Brain microvascular endothelial cell (primary cell): ENCODE results near the gene TMEM132D.

ENCODE experiments used
- DNase-seq: peaks from one replicate; pipeline ENCODE4 v3.0.0-alpha.2; 2020
- H3K27ac ChIP-seq: fragments of 250-450 bp; sonication (Bioruptor Pico); 2 replicates; pipeline ENCODE4 v1.5.1; 2020; ENCODE audit warnings: mild to moderate bottlenecking, moderate library complexity
- H3K27me3 ChIP-seq: fragments of 250-450 bp; sonication (Bioruptor Pico); replicated peaks from 2 replicates; pipeline ENCODE4 v1.5.1; 2020; ENCODE audit warnings: mild to moderate bottlenecking
- H3K36me3 ChIP-seq: fragments of 250-450 bp; sonication (Bioruptor Pico); replicated peaks from 2 replicates; pipeline ENCODE4 v1.5.1; 2020; ENCODE audit warnings: mild to moderate bottlenecking
- H3K4me3 ChIP-seq: 2 replicates; pipeline ENCODE4 v1.5.1; 2011; ENCODE audit warnings: low read depth, mild to moderate bottlenecking, control low read depth, low read length, moderate library complexity
- CTCF ChIP-seq: IDR thresholded peaks from 2 replicates; pipeline ENCODE4 v1.5.1; 2011; ENCODE audit warnings: low read depth, mild to moderate bottlenecking, moderate library complexity, low read length, control low read depth, inconsistent platforms; ENCODE audit errors: missing control alignments
- in situ Hi-C: cut with HindIII; loops from 2 replicates; pipeline ENCODE4 v1.10.0; 2017; ENCODE audit warnings: low sequenced_read_pairs, low pct_ligation_motif_present

TMEM132D gene

GRCh38 chr12:129903956-129904829 lies at the start of gene TMEM132D:
TSS of gene TMEM132D (minus strand) at chr12:129904025.
- no peak for TF ChIP-seq CTCF
- Histone ChIP-seq H3K27ac (peak within 1 kb of the TSS; percentile 21), H3K4me3 (peak within 1 kb of the TSS; percentile 60), H3K27me3 (no peaks in the 10 kb centered on the region), H3K36me3 (no peaks in the 10 kb centered on the region)
- DNase-seq: no peak
- in situ Hi-C loops: no loop called here

GRCh38 chr12:129949651-129950050 lies 45.8 kb upstream of the TMEM132D start:
- no peak for TF ChIP-seq CTCF
- in situ Hi-C loops: no loop called here

GRCh38 chr12:129941618-129942017 lies 37.8 kb upstream of the TMEM132D start:
- TF ChIP-seq CTCF: no peak
- no peak for DNase-seq
- Histone ChIP-seq H3K4me3 (no peak overlapping the region), H3K27me3 (no peaks in the 10 kb centered on the region), H3K36me3 (no peaks in the 10 kb centered on the region), H3K27ac (no peak overlapping the region)
- in situ Hi-C loops: no loop called here

More at GRCh38 chr12:129949651-129950050, 45.8 kb upstream of the TMEM132D start:
- H3K4me3 ChIP-seq: no peak overlapping the region
- no peak for DNase-seq
- no peaks in the 10 kb centered on the region for H3K27me3 ChIP-seq
- no peak overlapping the region for H3K27ac ChIP-seq
- no peaks in the 10 kb centered on the region for H3K36me3 ChIP-seq

GRCh38 chr12:129938089-129938488 lies 34.3 kb upstream of the TMEM132D start:
- Histone ChIP-seq H3K27me3 (no peaks in the 10 kb centered on the region), H3K27ac (no peak overlapping the region), H3K36me3 (no peaks in the 10 kb centered on the region), H3K4me3 (no peak overlapping the region)
- in situ Hi-C loops: no loop called here
- TF ChIP-seq CTCF: no peak
- no peak for DNase-seq

- DNase-seq: no peak
- no peaks in the 10 kb centered on the region for H3K27me3 ChIP-seq
- no peaks in the 10 kb centered on the region for H3K36me3 ChIP-seq
- H3K4me3 ChIP-seq: no peak overlapping the region
- in situ Hi-C loops: no loop called here
- no peak overlapping the region for H3K27ac ChIP-seq
- no peak for TF ChIP-seq CTCF
Measured at GRCh38 chr12:129937426-129937825, 33.6 kb upstream of the TMEM132D start.
